Thoracic aorta (tissue), 2 donors: ENCODE measurements around the gene ASZ1. TPM values are rescaled to one million over a fixed set of nuclear protein-coding genes. Genes with fewer than 3 reads are reported as not detected.

Experiments used
- ATAC-seq: fragments of 150-250 bp; one replicate; pipeline ENCODE4 v1.8.0; 2017; ENCODE audit warnings: low read depth; ENCODE audit not compliant: insufficient number of reproducible peaks, low FRiP score
- DNase-seq: peaks from one replicate; pipeline ENCODE4 v3.0.0-alpha.2; 2020; ENCODE audit warnings: low spot score
- H3K27ac ChIP-seq, 2 donors: fragments of 200-600 bp; sonication (generic); 1 replicate in 1 of 2; 2 replicates in 1 of 2; pipeline ENCODE4 v1.5.1; 2016; ENCODE audit warnings: mild to moderate bottlenecking in 2 of 2, moderate library complexity in 2 of 2
- H3K27me3 ChIP-seq: fragments of 200-600 bp; sonication (generic); replicated peaks from 2 replicates; pipeline ENCODE4 v1.6.0; 2016; ENCODE audit warnings: mild to moderate bottlenecking; ENCODE audit not compliant: insufficient read depth
- H3K36me3 ChIP-seq: fragments of 200-600 bp; sonication (generic); one replicate; pipeline ENCODE4 v1.5.1; 2016
- H3K4me1 ChIP-seq, 2 donors: fragments of 200-600 bp; sonication (generic); 1 replicate in 1 of 2; 2 replicates in 1 of 2; pipeline versions ENCODE4 v1.5.1 to v1.6.0; 2016; ENCODE audit warnings: low read depth in 2 of 2, mild to moderate bottlenecking in 1 of 2; ENCODE audit not compliant: control insufficient read depth in 1 of 2
- H3K4me3 ChIP-seq: fragments of 200-600 bp; sonication (generic); 2 replicates; pipeline ENCODE4 v1.5.1; 2016; ENCODE audit warnings: mild to moderate bottlenecking
- H3K9me3 ChIP-seq: fragments of 200-600 bp; sonication (generic); 2 replicates; pipeline ENCODE4 v1.5.1; 2016
- CTCF ChIP-seq: fragments of 200-600 bp; sonication (generic); IDR thresholded peaks from one replicate; pipeline ENCODE4 v1.5.1; 2019; ENCODE audit warnings: antibody characterized with exemption
- total RNA-seq, 2 donors: library from RNA; depleted of rRNA; stranded (reverse); fragments of >200 nt; gene quantifications; one replicate each; pipeline versions ENCODE4 v1.1.0 to v1.2.3, GENCODE V29; 2016

The ASZ1 gene
- total RNA-seq, 2 donors from 2014 or later, result not detected

GRCh38 chr7:117324960-117325359, 102.3 kb downstream of the ASZ1 start:
- no peak for DNase-seq
- no peak for TF ChIP-seq CTCF
- H3K4me1 ChIP-seq, result peaks cover 0 to 15% of the 10 kb centered on the region in 2 donors
- no peaks in the 10 kb centered on the region for H3K27me3 ChIP-seq
- peak overlapping the region; percentile 69 for H3K4me3 ChIP-seq
- no peaks in the 10 kb centered on the region for H3K9me3 ChIP-seq
- no peak for ATAC-seq
- no peak overlapping the region for H3K27ac ChIP-seq
- no peaks in the 10 kb centered on the region for H3K36me3 ChIP-seq

- H3K36me3 ChIP-seq, result no peaks in the 10 kb centered on the region
- ATAC-seq, result peak; percentile 23
- peaks cover 0 to 15% of the 10 kb centered on the region in 2 donors for H3K4me1 ChIP-seq
- DNase-seq, result no peak
- peak overlapping the region; percentile 69 for H3K4me3 ChIP-seq
- H3K9me3 ChIP-seq, result no peaks in the 10 kb centered on the region
- H3K27me3 ChIP-seq, result no peaks in the 10 kb centered on the region
- no peak overlapping the region for H3K27ac ChIP-seq
- no peak for TF ChIP-seq CTCF
These were observed 103.2 kb downstream of the ASZ1 start for GRCh38 chr7:117323851-117324711.

GRCh38 chr7:117323305-117323850, 103.9 kb downstream of the ASZ1 start:
- no peak for DNase-seq
- Histone ChIP-seq H3K36me3 (no peaks in the 10 kb centered on the region), H3K27ac (no peak overlapping the region), H3K27me3 (no peaks in the 10 kb centered on the region), H3K4me3 (peak overlapping the region; percentile 69), H3K9me3 (no peaks in the 10 kb centered on the region), H3K4me1 (peaks cover 0 to 15% of the 10 kb centered on the region in 2 donors)
- ATAC-seq, result no peak
- TF ChIP-seq CTCF, result no peak

- DNase-seq, result no peak
- Histone ChIP-seq H3K9me3 (no peaks in the 10 kb centered on the region), H3K4me3 (peak within 1 kb of the TSS; percentile 69), H3K27me3 (no peaks in the 10 kb centered on the region), H3K27ac (no peak within 1 kb of the TSS), H3K4me1 (peaks cover 0 to 15% of the 10 kb centered on the region in 2 donors), H3K36me3 (no peaks in the 10 kb centered on the region)
- no peak for TF ChIP-seq CTCF
- ATAC-seq, result no peak
These were observed 104.5 kb downstream of the ASZ1 start, which contains the start of gene WNT2 for GRCh38 chr7:117322741-117323304. WNT2 (minus strand) TSS chr7:117323058; CDS start chr7:117322989, 69 bp downstream.

GRCh38 chr7:117320523-117320922, 106.8 kb downstream of the ASZ1 start:
- TF ChIP-seq CTCF, result no peak
- ATAC-seq, result no peak
- H3K36me3 ChIP-seq, result no peaks in the 10 kb centered on the region

More at GRCh38 chr7:117320523-117320922, 106.8 kb downstream of the ASZ1 start:
- H3K27ac ChIP-seq, result no peak overlapping the region
- H3K9me3 ChIP-seq, result no peaks in the 10 kb centered on the region
- no peaks in the 10 kb centered on the region for H3K27me3 ChIP-seq
- peaks cover 0 to 15% of the 10 kb centered on the region in 2 donors for H3K4me1 ChIP-seq
- no peak overlapping the region for H3K4me3 ChIP-seq
- no peak for DNase-seq
